ENCODE data around the gene DPP3.
"Not testable (repeated sequence)": the region's sequence is repeated elsewhere in the genome, so short reads cannot be mapped to it uniquely, and the experiment has no call there.

DPP3 gene

DNA sequence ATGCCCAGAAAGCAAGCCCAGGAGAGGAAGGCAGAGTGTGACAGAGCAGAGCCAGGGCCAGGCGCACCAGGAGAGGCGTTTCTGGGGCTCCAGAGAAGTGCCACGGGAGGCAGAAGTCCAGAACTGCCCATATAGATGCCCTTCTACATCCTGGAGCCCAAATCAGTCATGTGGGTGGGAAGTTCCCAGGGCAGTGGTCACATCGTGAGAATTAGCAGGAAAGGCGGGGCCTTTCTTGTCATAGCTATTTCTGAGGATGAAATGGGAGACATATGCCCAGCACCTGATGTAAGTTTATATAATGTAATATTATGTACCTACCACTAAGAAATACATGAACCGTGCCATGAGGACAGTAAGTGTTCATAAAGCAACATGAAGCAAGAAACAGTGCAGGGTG is 52.5 kb downstream of the DPP3 start:
- no peak for DNase-seq (ENCODE audit: low read depth)

DNA sequence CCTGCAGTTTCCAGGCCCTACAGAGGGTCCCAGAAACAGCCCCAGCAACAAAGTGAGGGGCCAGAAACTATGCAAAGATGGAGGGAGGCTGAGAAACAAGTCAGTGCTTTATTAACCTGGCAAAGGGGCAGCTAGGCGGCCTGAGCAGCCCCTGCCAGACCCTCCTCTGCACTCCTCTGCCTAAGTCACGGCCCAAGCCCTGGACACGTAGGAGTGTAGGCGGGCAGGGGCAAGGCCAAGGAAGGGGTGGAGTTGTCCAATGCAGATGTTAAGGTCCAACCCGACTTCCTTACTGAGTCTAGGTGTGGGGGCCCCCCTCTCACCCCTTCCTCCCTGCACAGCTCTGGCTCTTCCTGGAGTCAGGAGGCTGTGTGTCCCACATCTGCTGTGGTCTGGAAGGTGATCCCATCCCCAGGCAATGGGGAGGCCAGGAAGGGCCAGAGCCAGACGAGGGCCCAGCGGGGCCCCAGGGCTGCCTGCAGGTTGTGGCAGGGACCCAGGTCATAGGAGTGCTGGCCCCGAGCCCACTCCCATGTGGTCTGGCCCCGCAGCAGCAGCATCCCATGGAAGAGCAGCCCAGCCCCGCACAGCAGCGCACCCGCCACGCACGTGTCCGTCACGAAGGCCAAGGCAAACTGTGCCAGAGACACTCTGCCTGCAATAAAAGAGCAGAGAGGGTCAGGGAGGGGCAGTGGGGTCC is 59.1 kb downstream of the DPP3 start:
- DNase-seq (ENCODE audit: low read depth), result no peak

DNA sequence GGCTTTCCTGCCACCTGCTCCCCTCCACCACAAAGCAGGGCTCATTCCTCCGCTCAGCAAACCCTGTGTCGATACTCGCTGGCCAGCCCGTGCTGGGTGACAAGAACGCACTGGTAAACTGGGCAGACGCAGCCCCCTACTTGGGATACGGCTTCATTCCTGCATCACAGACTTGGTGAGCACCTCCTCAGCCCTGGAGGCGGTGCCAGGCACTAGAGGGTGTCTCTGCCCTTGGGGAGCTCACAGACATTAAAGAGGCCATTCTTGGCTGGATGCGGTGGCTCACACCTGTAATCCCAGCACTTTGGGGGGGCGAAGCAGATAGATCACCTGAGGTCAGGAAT is 59.6 kb downstream of the DPP3 start:
- DNase-seq (ENCODE audit: low read depth), result no peak

- DNase-seq (ENCODE audit: low read depth), result not testable (repeated sequence)
These were observed 60.4 kb downstream of the DPP3 start for GRCh38 chr11:66540598-66540997.

- no peak for DNase-seq (ENCODE audit: low read depth)
These were observed 61.7 kb downstream of the DPP3 start for GRCh38 chr11:66541892-66542291.

GRCh38 chr11:66542362-66542761 is 62.1 kb downstream of the DPP3 start:
- DNase-seq (ENCODE audit: low read depth), result no peak

DNA sequence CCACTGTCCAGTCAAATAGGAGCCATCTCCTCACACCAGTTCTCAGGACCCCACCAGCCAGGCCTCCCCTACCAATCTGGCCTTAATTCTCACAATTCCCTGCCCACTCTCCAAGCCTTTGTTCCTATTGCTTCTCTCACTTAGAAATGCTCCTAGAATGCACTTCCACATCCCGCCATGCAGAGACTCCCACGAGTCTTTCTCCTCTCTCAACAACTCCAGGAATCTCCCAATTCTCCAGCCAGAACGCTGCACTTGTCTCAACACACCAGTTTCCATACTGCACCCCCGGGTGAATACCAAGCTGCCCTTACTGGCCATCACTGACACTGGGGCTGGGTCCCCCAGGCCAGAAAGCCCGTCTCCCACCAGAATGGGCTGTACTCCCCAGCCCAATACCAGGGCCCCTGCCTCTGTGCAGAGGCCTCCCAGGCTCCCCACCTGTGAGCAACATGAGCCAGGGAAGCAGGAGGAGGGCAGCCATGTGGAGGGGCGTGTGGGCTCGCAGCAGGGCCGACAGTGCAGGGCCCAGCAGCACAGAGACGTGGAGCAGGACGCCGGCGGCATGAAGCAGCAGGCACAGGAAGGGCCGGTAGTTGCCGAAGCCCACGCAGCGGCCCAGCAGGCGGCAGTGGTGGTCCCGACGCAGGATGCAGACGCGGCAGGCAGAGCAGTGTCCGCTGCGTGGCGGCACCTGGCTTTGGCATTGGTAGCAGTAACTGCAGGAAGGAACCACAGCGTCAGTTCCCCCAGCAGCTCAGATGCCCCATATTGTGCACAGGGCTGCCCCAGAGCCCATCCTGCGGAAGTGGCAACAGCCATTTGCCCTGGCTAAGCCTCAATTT is 63.3 kb downstream of the DPP3 start:
- DNase-seq (ENCODE audit: low read depth), result peak; percentile 37

- not testable (repeated sequence) for DNase-seq (ENCODE audit: low read depth)
These were observed 64.7 kb downstream of the DPP3 start for GRCh38 chr11:66544952-66545351.

DNA sequence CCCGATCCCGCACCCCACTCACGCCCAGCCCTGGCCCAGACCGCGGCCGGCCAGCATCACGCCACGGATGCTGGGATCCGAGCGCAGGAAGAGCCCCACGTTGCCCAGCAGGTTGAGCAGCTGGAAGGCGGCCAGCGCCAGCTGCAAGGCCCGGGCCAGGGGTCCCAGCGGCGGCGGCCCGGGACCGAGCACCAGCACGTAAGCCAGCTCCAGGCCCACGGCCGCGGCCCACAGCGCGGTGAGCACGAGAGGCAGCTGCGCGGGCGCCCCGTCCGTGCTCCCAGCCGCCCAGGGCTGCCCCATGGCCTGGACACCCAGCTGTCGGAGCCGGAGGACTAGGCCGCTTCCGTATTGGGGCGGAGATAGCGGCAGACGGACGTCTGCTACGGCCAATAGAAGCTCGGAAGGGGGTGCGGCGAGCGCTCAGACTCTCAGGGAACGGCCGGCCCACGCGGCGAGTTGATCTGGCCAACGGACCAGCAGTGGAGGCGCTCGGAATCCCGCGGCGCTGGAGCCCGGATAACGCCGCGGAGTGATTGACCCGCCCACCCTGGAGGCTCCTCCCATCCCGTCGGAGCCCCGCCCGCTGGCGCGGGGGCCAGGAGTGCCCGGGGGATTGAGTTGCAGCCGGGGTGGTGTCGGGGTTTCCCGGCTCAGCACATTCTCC is 65.6 kb downstream of the DPP3 start, which contains the start of gene ZDHHC24:
TSS of gene ZDHHC24 (minus strand) at position 348 of the 667 bp plus-strand sequence. CDS start at position 303, 45 bp downstream.
- DNase-seq (ENCODE audit: low read depth), result peak; percentile 72

GRCh38 chr11:66546368-66546965 is 66.2 kb downstream of the DPP3 start, which contains the start of gene ACTN3:
ACTN3 (plus strand) TSS chr11:66546903; CDS start chr11:66546938, 35 bp downstream.
- DNase-seq (ENCODE audit: low read depth), result no peak

GRCh38 chr11:66546966-66547661 is 66.9 kb downstream of the DPP3 start:
- DNase-seq (ENCODE audit: low read depth), result no peak

GRCh38 chr11:66547662-66548009 is 67.4 kb downstream of the DPP3 start:
- no peak for DNase-seq (ENCODE audit: low read depth)

DNA sequence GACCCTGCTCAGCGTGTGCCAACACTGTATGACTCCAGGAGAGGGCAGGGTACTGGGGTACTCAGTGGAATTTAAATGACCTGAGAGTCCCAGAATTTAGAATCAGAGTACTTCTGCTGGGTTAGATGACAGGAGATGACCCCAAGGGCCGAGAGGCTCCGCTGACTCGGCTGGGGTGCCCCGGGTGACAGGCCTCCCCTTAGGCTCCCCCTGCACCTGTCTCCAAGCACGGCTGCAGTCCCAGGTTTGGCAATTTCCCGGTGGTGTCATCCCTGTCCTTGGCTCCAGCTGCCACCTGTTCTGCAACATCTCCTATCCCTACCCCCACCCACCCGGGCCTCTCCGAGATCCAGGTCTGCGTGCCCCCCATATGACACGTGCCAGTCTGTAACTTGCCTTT is 67.8 kb downstream of the DPP3 start:
- no peak for DNase-seq (ENCODE audit: low read depth)

DNA sequence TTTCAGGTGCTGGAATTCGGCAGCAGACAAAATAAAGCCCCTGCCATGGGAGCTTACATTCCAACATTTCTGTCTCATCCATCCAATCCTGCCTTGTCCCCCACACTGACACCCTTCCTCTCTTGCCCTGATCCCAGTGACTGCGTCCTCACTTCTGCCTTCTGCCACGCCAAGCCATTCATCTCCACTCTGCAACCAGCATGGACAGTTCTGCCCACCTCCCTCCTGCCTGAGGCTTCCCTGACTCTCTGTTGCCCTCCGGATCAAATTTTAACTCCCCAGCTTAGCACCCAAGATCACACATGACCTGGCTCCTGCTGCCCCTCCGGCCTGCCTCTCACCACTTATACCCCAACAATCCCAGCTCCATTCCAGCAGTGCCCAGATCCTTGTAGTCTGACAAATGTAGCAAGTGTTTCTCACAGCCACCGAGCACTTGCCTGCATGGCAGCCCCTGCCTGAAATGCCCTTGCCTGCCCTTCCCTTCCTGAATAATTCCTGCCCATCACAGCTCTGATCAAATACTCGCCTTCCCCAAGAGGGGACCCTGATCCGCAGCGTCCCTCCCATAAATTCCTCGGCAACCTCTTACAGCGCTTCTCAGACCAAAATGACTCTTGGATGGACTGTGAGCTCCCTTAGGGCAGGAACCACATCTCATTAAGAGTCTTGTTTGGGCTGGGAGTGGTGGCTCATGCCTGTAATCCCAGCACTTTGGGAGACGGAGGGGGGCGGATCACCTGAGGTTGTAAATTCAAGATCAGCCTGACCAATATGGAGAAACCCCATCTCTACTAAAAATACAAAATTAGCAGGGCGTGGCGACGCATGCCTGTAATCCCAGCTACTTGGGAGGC is 68.8 kb downstream of the DPP3 start:
- no peak for DNase-seq (ENCODE audit: low read depth)

- DNase-seq (ENCODE audit: low read depth), result no peak
These were observed 69.5 kb downstream of the DPP3 start for GRCh38 chr11:66549696-66550095.

DNA sequence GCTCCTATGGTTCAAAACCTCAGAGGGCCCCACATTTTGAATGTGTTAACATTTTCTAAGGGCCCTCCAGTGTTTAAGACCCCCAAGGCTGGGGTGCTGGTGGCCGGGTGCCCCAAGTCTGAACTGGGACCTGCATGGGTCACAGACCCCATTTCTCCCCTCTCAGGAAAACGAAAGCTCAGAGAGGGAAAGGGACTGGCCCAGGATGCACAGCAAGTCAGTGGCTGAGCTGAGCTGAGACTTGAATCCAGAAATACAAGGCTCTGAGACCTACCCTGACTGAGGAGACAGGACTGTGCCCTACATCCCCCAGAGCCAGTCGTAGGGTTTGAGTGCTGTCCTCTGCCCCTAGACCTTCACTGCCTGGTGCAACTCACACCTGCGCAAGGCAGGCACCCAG is 70.7 kb downstream of the DPP3 start:
- no peak for DNase-seq (ENCODE audit: low read depth)

GRCh38 chr11:66554602-66555001 is 74.4 kb downstream of the DPP3 start:
- DNase-seq (ENCODE audit: low read depth), result no peak

- no peak for DNase-seq (ENCODE audit: low read depth)
These were observed 75.2 kb downstream of the DPP3 start for GRCh38 chr11:66555416-66555815.

DNA sequence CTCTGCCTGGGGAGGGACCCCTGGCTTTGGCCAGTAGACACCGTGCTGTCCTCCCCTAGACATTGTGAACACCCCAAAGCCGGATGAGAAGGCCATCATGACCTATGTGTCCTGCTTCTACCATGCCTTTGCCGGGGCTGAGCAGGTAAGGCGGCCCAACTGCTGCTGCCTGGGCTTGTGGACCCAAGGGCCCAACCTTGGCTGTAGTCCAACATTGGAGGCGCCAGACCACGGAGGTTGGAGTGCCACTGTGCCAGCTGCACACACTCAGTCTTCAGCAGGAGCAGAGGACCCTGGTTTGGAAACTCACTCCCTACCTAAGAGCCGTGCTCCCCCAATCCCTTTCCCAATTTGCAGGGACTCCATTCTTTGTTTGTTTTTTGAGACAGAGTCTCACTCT is 75.9 kb downstream of the DPP3 start:
- DNase-seq (ENCODE audit: low read depth), result no peak

- no peak for DNase-seq (ENCODE audit: low read depth)
These were observed 77.6 kb downstream of the DPP3 start for GRCh38 chr11:66557733-66558326.
